Measurements from ENCODE around the gene CHCHD2. TPM values are rescaled to one million over a fixed set of nuclear protein-coding genes. Genes with fewer than 3 reads are reported as not detected.

Gene CHCHD2
- total and polyA plus RNA-seq, 2 of the 8 experiments (the other 6 are each of a cell fraction or from before 2014, with no cell fraction given): 112 to 300 TPM

GRCh38 chr7:56107954-56108258 is 1.6 kb upstream of the CHCHD2 start:
- Histone ChIP-seq H2AK5ac (ENCODE audit: low read depth, low read length) (no peak overlapping the region), H3K4me3 (ENCODE audit: extremely low read depth in 1 of 4, insufficient read depth in 2 of 4, low read depth in 3 of 4, low read length in 4 of 4) (no peak overlapping the region), H2BK12ac (ENCODE audit: low read depth, low read length) (no peak overlapping the region), H3K27ac (ENCODE audit: low read depth, low read length) (no peak overlapping the region), H3K4me2 (ENCODE audit: insufficient read depth in 1 of 2, low read depth in 2 of 2, low read length in 2 of 2) (no peak overlapping the region), H2BK5ac (ENCODE audit: low read depth, low read length) (no peak overlapping the region), H3K27me3 (replicated peaks in 1 of 4; ENCODE audit: control insufficient read depth in 3 of 4, extremely low read depth in 1 of 4, insufficient read depth in 3 of 4, low read length in 3 of 4) (no peaks in the 10 kb centered on the region), H4K8ac (ENCODE audit: extremely low read depth, insufficient read depth, low read length) (no peak overlapping the region), H3K14ac (ENCODE audit: insufficient read length) (no peak overlapping the region), H3K56ac (replicated peaks; ENCODE audit: insufficient read length, low read depth, low read length) (no peak overlapping the region), H2BK20ac (ENCODE audit: low read length) (no peak overlapping the region), H2BK15ac (ENCODE audit: low read length) (no peak overlapping the region), H3K79me2 (ENCODE audit: control insufficient read depth in 1 of 2, insufficient read depth in 2 of 2, low read length in 2 of 2) (peaks cover 0 to 10% of the 10 kb centered on the region in 2 experiments; a peak in 2 of 4 replicates), H3K23ac (ENCODE audit: insufficient read length) (no peak overlapping the region), H3K9me3 (ENCODE audit: insufficient read depth in 2 of 2, low read depth in 1 of 2, low read length in 1 of 2) (peaks cover 16 to 48% of the 10 kb centered on the region in 2 experiments; a peak in 3 of 4 replicates), H2BK120ac (replicated peaks; ENCODE audit: low read depth, low read length) (no peak overlapping the region), H4K5ac (ENCODE audit: insufficient read length, low read depth, low read length) (no peak overlapping the region), H4K91ac (replicated peaks; ENCODE audit: insufficient read length, low read length) (no peak overlapping the region), H3K4ac (replicated peaks; ENCODE audit: insufficient read length, low read depth, low read length) (no peak overlapping the region), H3K79me1 (ENCODE audit: low read depth, low read length) (no peaks in the 10 kb centered on the region), H3K9ac (replicated peaks in 1 of 4; ENCODE audit: extremely low read depth in 1 of 4, low read depth in 3 of 4, low read length in 3 of 4) (no peak overlapping the region), H2AFZ (ENCODE audit: low read length) (no peak overlapping the region), H3K18ac (ENCODE audit: extremely low read depth, low read length) (no peak overlapping the region), H3K36me3 (ENCODE audit: control insufficient read depth in 2 of 4, insufficient read depth in 4 of 4, low read length in 3 of 4) (peaks cover 4 to 8% (median 6%) of the 10 kb centered on the region in 4 experiments; a peak in 7 of 8 replicates), H3K23me2 (ENCODE audit: low read depth, low read length) (peaks cover 5% of the 10 kb centered on the region; the same call in 1 of the 2 replicates), H4K20me1 (replicated peaks in 1 of 2; ENCODE audit: control insufficient read depth in 1 of 2, insufficient read depth in 2 of 2, low read length in 2 of 2) (peaks cover 0 to 2% of the 10 kb centered on the region in 2 experiments), H3K4me1 (replicated peaks in 1 of 4; ENCODE audit: control insufficient read depth in 3 of 4, insufficient read depth in 4 of 4, low read length in 3 of 4) (no peaks in the 10 kb centered on the region)
- WGBS, 2 experiments (ENCODE audit: extremely low coverage in 1 of 2, insufficient coverage in 1 of 2, insufficient read length in 1 of 2, insufficient replicate concordance in 2 of 2, low coverage in 1 of 2, low lambda C conversion rate in 2 of 2, missing lambda C conversion rate in 1 of 2): 95% methylated on average over 1 of the region's 1 CpG; no CpG with 5 or more reads in 1 of the 2 experiments
- ChIA-PET POLR2A (ENCODE audit: partially characterized antibody) (no interaction called here), CTCF (ENCODE audit: partially characterized antibody) (no interaction called here)
- no peak for TF ChIP-seq KDM4A (IDR thresholded peaks at IDR 0.05; ENCODE audit: low read depth, low read length, severe bottlenecking)
- TF ChIP-seq SP1 (IDR thresholded peaks at IDR 0.05; ENCODE audit: low read depth, low read length): no peak
- no peak for TF ChIP-seq CTBP2 (IDR thresholded peaks at IDR 0.05; ENCODE audit: borderline replicate concordance, insufficient read depth, insufficient read length, low read length)
- no peak for TF ChIP-seq RAD21 (IDR thresholded peaks at IDR 0.05 in 1 of 2, conservative IDR thresholded peaks at IDR 0.05 in 1 of 2; ENCODE audit: low read depth in 2 of 2, low read length in 2 of 2)
- TF ChIP-seq SIN3A (conservative IDR thresholded peaks at IDR 0.05 in 1 of 2, IDR thresholded peaks at IDR 0.05 in 1 of 2; ENCODE audit: low read depth in 1 of 2, low read length in 2 of 2): no peak
- no peak for TF ChIP-seq RBBP5 (IDR thresholded peaks at IDR 0.05; ENCODE audit: borderline replicate concordance, low read depth, low read length)
- no peak for TF ChIP-seq YY1 (IDR thresholded peaks at IDR 0.05; ENCODE audit: low read depth, low read length)
- no peak for TF ChIP-seq JUN (IDR thresholded peaks at IDR 0.05; ENCODE audit: low read depth, low read length)
- no peak for DNase-seq (ENCODE audit: low read depth in 1 of 2, low spot score in 2 of 2)
- no peak for FAIRE-seq

Measured in H1 (cell line).